Epidermal melanocyte (primary cell): ENCODE results near the gene TDRD12.
"Not testable (repeated sequence)": the region's sequence is repeated elsewhere in the genome, so short reads cannot be mapped to it uniquely, and the experiment has no call there.

Experiments used
- DNase-seq: peaks from one replicate; pipeline ENCODE4 v3.0.0; 2011; ENCODE audit warnings: low spot score; ENCODE audit not compliant: insufficient read length

The TDRD12 gene

GRCh38 chr19:32866061-32866460, 146.5 kb downstream of the TDRD12 start:
- DNase-seq, result no peak

GRCh38 chr19:32866564-32867265, 147.1 kb downstream of the TDRD12 start:
- DNase-seq, result no peak

GRCh38 chr19:32867436-32867835, 147.9 kb downstream of the TDRD12 start:
- not testable (repeated sequence) for DNase-seq

DNA sequence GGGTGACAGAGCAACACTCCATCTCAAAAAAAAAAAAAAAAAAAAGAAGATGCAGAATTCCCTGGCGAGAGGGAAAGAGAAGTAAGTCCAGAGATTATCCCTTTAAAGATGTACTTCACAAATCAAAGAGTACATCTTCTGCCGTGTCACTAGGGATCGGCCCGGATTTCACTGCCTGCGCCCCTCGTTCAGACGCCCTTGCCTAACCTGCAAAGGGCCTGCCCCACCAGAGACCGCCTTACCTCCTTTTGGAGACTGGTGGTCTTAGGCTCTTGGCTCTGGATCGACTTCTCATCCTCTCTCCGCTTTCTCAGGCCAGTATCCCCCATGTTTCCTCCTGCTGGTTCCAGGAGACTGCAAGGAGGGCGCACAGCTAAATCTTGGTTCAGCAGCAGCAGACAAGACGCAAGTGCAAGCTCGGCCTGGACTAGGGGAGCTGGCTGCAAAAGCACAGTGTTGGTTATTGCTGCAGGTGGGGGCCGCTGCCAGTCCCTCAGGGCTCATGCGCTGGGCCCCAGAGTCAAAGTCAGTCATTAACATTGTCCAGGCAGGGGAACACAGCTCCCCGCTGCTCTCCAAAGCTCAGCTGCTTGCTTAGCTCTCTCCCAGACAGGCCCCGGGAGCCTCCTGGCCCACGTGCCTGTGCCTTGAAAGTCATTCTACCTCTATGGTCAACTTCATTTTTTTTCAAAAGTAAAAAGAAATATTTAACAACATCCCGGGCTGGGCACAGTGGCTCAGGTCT, 148.8 kb downstream of the TDRD12 start:
- no peak for DNase-seq

GRCh38 chr19:32869369-32869965, 149.9 kb downstream of the TDRD12 start, which contains the start of gene SLC7A9:
SLC7A9 (minus strand) TSS chr19:32869767; CDS start chr19:32868534, 1,233 bp downstream.
- DNase-seq, result no peak

GRCh38 chr19:32869966-32870573, 150.5 kb downstream of the TDRD12 start:
- DNase-seq, result no peak

DNA sequence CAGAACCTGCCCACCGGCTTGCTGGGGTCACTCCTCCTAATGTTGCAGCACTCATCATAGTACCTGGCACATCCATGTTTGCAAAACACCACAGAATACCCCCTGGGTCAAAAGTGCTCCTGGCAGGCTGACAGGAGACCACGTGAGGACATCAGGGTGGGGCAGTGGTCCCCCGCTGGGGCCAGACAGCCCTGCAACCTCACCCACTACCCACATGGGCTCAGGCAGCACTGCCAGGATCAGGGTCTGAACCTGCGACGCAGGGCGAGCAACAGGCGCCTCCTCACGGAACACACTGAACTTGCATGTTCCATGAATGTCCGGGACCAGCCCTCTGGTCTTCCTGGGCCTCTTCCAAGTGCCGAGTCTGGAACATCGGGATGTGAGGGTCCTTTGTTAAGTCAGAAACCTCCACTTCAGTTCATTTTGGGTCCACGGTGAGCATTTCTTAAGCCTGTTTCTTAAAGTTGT, 151.4 kb downstream of the TDRD12 start:
- peak; percentile 63 for DNase-seq

DNA sequence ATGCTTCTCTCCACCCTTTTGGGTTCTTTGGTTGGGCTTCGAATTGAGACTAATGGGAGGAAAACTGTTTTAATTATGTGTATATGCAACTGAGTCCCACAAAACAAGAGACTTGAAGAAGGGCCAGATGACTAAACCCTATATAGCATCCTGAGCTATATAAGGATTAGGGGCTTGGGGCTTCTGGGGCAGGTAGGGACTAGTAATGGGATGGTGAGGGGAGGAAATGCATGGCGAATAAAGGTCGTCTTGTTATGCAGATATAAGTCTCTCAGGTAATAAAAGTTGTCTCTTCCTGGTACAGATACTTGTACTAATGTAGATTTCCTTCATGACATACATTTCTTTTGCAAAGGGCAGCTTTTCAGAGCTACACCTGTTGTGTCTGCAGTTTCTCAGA, 152.8 kb downstream of the TDRD12 start:
- DNase-seq, result no peak

- DNase-seq, result no peak
Observed at GRCh38 chr19:32873247-32873959, 153.8 kb downstream of the TDRD12 start.

GRCh38 chr19:32874605-32875004, 155.0 kb downstream of the TDRD12 start:
- no peak for DNase-seq

- no peak for DNase-seq
Observed at GRCh38 chr19:32875428-32875827, 155.9 kb downstream of the TDRD12 start.

DNA sequence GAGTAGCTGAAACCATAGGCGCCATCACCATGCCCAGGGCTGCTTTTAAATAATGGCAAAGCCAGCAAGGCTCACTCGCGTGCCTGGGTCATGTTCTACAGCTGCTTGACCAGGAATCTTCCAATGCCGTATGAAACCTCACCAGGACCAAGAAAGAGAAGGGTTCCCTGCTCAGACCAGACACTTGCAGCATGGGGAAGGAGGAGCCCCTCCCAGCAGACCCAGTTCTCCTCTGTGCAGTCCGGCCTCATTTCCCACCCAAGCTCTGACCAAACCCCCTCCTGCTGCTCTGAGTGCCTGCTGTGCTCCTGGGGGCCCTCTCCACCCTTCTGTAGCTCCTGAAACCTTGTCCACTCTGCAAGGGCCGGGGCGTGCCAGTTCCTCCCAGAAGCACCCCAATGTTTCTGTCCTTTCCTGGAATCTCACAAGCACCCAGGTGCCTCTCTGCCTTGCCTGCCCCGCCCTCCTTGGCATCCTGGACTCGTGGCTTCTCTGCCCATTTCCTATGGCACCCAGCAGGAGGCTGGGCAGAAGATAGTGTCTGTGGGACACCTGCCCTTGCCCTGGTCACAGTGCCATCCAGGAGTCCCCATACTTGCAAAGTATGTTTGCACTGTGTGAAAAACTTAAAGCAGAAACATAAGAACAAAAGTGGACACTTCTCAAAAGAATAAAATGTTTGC, 156.8 kb downstream of the TDRD12 start:
- no peak for DNase-seq

DNA sequence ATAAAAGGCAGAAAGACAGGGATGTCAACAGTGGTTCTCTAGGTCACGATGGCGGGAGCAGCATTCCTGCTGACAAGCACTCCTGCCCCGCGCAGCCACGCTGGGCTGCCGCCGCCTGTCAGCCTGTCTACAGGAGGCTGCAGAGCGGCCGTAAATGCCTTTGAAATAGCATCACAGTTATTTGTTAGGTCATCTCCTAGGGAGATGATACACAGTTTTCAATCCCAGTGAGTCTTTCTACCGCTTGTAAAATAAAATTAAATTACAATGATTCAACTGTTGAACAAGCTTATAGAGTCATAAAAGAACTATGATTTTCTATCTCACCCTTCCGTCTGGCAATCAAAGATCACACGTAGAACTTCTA, 157.3 kb downstream of the TDRD12 start:
- no peak for DNase-seq
